Small intestine (tissue), 7 donors: ENCODE results near the gene KLRF2. TPM values are rescaled to one million over a fixed set of nuclear protein-coding genes. Genes with fewer than 3 reads are reported as not detected.

ENCODE experiments used
- DNase-seq, 2 donors: peaks; one replicate each; pipeline versions ENCODE4 v3.0.0 to v3.0.0-alpha.2; 2013
- FAIRE-seq: peaks from 2 replicates; lab custom pipeline; 2012; peaks lifted over from hg19 to GRCh38; lab: Jason Lieb, UNC
- H3K27ac ChIP-seq, 3 donors: one replicate each; pipeline ENCODE4 v1.5.1; 2013; ENCODE audit warnings: low read length in 2 of 3, mild to moderate bottlenecking in 2 of 3, control low read depth in 1 of 3, inconsistent platforms in 1 of 3, low read depth in 1 of 3, moderate library complexity in 1 of 3
- H3K27me3 ChIP-seq, 3 donors: one replicate each; pipeline ENCODE4 v1.6.1; 2013; ENCODE audit warnings: low read length in 3 of 3, inconsistent platforms in 1 of 3; ENCODE audit not compliant: control insufficient read depth in 3 of 3, insufficient read depth in 3 of 3
- H3K36me3 ChIP-seq, 3 donors: one replicate each; pipeline ENCODE4 v1.6.1; 2013; ENCODE audit warnings: low read length in 3 of 3, inconsistent platforms in 1 of 3, low read depth in 1 of 3, mild to moderate bottlenecking in 1 of 3, moderate library complexity in 1 of 3; ENCODE audit not compliant: control insufficient read depth in 3 of 3, insufficient read depth in 2 of 3
- H3K4me1 ChIP-seq, 3 donors: one replicate each; pipeline ENCODE4 v1.6.1; 2013; ENCODE audit warnings: low read length in 2 of 3, inconsistent platforms in 1 of 3, low read depth in 1 of 3, mild to moderate bottlenecking in 1 of 3, moderate library complexity in 1 of 3; ENCODE audit not compliant: control insufficient read depth in 3 of 3, insufficient read depth in 2 of 3
- H3K4me3 ChIP-seq, 3 donors: one replicate each; pipeline ENCODE4 v1.5.1; 2013; ENCODE audit warnings: low read length in 3 of 3, control low read depth in 1 of 3, inconsistent platforms in 1 of 3, low read depth in 1 of 3, mild to moderate bottlenecking in 1 of 3, moderate library complexity in 1 of 3
- H3K9me3 ChIP-seq, 2 donors: one replicate each; pipeline ENCODE4 v1.6.1; 2013; ENCODE audit warnings: low read depth in 1 of 2, low read length in 1 of 2; ENCODE audit not compliant: control insufficient read depth in 2 of 2, insufficient read depth in 1 of 2
- WGBS, 3 donors: extraction: QIAGEN DNeasy Blood & Tissue Kit; methylation state at CpG; one replicate each; pipeline ENCODE4 v1.1.7; 2013; 5-methylcytosine and 5-hydroxymethylcytosine counted together
- polyA plus RNA-seq, 4 donors: library from polyadenylated mRNA; stranded (reverse) in 3 of 4; unstranded in 1 of 4; fragments of 200-250 nt in 3 of 4; fragments of 120-200 nt in 1 of 4; gene quantifications; one replicate each; pipeline versions ENCODE4 v1.2.1 to v1.2.3, GENCODE V29; 2013
- donor health status: healthy with polysubstance abuse.
- donor health status: control.
- donor health status: control.
- donor health status: Bipolar disorder and iron deficiency.
- donor health status: healthy.

Gene KLRF2
- polyA plus RNA-seq, 4 donors = 0.75 TPM; not detected in 3

DNA sequence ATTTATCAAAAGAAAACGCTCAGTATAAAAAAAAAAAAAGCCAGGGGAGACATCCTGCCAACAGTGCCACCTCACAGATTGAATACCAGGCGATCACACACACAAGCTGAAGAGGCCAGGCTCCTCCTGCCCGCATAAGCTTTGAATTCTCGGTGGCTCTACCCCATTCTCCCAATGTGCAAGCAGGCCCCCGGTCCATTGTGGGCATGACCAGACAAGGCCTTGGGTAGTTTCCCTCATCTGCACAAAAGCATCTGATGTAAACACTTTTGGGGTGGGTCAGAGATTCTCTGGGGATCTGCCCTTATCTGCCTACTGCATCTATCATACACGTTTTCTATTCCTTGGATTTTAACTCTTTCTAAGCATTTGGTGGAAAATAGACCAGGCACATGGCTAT is 16.2 kb downstream of the KLRF2 start:
- Histone ChIP-seq H3K27me3 (no peaks in the 10 kb centered on the region), H3K36me3 (no peaks in the 10 kb centered on the region), H3K27ac (no peak overlapping the region), H3K4me1 (no peaks in the 10 kb centered on the region), H3K9me3 (peaks cover 0 to 4% of the 10 kb centered on the region in 2 donors), H3K4me3 (no peak overlapping the region)
- DNase-seq = no peak
- no peak for FAIRE-seq
- 66 to 77% (median 75%) methylated on average over 6 of the region's 6 CpGs for WGBS, 3 donors

DNA sequence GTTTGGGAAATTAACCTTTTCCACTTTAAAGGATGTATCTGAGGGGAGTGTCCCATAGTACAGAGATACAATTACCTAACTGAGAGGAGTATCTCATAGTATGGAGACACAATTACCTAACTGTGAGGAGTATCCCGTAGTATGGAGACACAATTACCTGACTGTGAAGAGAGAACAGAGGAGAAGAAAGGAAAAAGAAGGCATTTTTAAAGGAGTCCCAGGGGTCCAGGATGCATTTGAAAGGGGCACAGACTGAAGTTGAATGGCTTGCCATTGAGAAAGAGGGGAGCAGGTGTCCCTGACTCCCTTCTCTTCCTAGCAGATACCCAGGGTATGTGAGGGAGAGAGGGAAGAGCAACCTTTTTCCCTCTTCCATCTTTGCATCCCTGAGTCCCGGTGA is 17.9 kb downstream of the KLRF2 start:
- 91 to 96% (median 91%) methylated on average over 2 of the region's 2 CpGs for WGBS, 3 donors
- FAIRE-seq (no peak), DNase-seq (no peak)
- H3K36me3 ChIP-seq = no peaks in the 10 kb centered on the region
- no peaks in the 10 kb centered on the region for H3K27me3 ChIP-seq
- H3K4me3 ChIP-seq = no peak overlapping the region
- no peaks in the 10 kb centered on the region for H3K4me1 ChIP-seq
- H3K9me3 ChIP-seq = peaks cover 0 to 7% of the 10 kb centered on the region in 2 donors
- H3K27ac ChIP-seq = no peak overlapping the region

DNA sequence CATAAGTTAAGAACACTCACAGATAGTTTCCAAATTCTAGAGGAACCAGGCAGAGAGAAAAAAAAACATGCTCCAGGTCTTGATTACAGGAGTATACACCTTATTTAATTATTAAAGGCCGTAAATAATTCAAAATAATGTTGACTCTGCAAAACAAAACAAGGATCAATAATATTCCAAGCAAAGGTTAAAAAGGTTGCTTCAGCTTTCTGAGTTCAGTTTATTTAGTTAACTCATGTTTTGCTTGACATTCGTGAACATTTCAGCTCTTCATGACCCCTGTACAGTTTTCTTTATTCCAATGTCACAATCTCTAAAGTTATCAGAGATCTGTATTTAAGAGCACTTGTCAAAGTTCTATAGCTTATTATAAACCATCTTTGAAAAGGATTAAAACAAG is 19.6 kb downstream of the KLRF2 start:
- Histone ChIP-seq H3K9me3 (peaks cover 0 to 7% of the 10 kb centered on the region in 2 donors), H3K4me3 (no peak overlapping the region), H3K36me3 (no peaks in the 10 kb centered on the region), H3K27me3 (no peaks in the 10 kb centered on the region), H3K4me1 (no peaks in the 10 kb centered on the region), H3K27ac (no peak overlapping the region)
- FAIRE-seq = no peak
- DNase-seq = no peak
- 58 to 79% (median 62%) methylated on average over 2 of the region's 2 CpGs for WGBS, 3 donors

- no peak for DNase-seq
- FAIRE-seq = no peak
- H3K4me3 ChIP-seq = no peak overlapping the region
- H3K27me3 ChIP-seq = no peaks in the 10 kb centered on the region
- 88 to 90% (median 90%) methylated on average over 7 of the region's 7 CpGs for WGBS, 3 donors
- no peaks in the 10 kb centered on the region for H3K4me1 ChIP-seq
- no peak overlapping the region for H3K27ac ChIP-seq
- H3K36me3 ChIP-seq = no peaks in the 10 kb centered on the region
- H3K9me3 ChIP-seq = peaks cover 0 to 7% of the 10 kb centered on the region in 2 donors
These were observed 21.4 kb downstream of the KLRF2 start for GRCh38 chr12:9902539-9903228.

- Histone ChIP-seq H3K4me1 (no peaks in the 10 kb centered on the region), H3K27ac (no peak overlapping the region), H3K4me3 (no peak overlapping the region), H3K27me3 (no peaks in the 10 kb centered on the region), H3K36me3 (no peaks in the 10 kb centered on the region), H3K9me3 (peaks cover 0 to 33% of the 10 kb centered on the region in 2 donors)
- 65 to 80% (median 69%) methylated on average over 2 of the region's 2 CpGs for WGBS, 3 donors
- no peak for FAIRE-seq
- DNase-seq = peak in 1 of 2 donors; percentile 65
These were observed 25.6 kb downstream of the KLRF2 start for GRCh38 chr12:9906873-9907272.

DNA sequence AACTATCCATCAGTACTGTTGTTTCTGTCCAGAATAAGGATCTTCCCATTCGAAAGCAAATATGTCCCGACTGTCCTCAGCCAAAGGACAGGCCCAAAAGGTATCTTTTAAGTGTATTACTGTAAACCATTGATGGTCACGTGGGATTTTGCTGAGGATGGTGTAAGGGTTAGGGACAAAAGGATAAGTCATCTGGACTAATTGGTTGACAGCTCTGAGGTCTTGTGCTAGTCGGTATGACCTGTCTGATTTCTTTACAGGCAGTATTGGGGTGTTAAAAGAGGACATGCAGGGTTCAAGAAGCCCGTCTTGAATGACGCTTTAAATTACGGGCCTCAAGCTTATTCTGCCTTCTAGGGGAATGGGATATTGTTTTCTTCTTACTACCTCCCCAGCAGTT is 26.5 kb downstream of the KLRF2 start:
- DNase-seq (no peak), FAIRE-seq (no peak)
- H3K27me3 ChIP-seq = no peaks in the 10 kb centered on the region
- H3K27ac ChIP-seq = no peak overlapping the region
- no peak overlapping the region for H3K4me3 ChIP-seq
- no peaks in the 10 kb centered on the region for H3K36me3 ChIP-seq
- H3K9me3 ChIP-seq = peaks cover 0 to 31% of the 10 kb centered on the region in 2 donors
- H3K4me1 ChIP-seq = no peaks in the 10 kb centered on the region
- WGBS, 3 donors = 86 to 93% (median 92%) methylated on average over 7 of the region's 7 CpGs

- H3K27ac ChIP-seq = no peak overlapping the region
- 85 to 93% (median 91%) methylated on average over 4 of the region's 4 CpGs for WGBS, 3 donors
- H3K4me1 ChIP-seq = no peaks in the 10 kb centered on the region
- peaks cover 0 to 30% of the 10 kb centered on the region in 2 donors for H3K9me3 ChIP-seq
- DNase-seq = no peak
- FAIRE-seq = no peak
- H3K4me3 ChIP-seq = no peak overlapping the region
- H3K36me3 ChIP-seq = no peaks in the 10 kb centered on the region
- no peaks in the 10 kb centered on the region for H3K27me3 ChIP-seq
These were observed 27.1 kb downstream of the KLRF2 start for GRCh38 chr12:9908350-9908749.

DNA sequence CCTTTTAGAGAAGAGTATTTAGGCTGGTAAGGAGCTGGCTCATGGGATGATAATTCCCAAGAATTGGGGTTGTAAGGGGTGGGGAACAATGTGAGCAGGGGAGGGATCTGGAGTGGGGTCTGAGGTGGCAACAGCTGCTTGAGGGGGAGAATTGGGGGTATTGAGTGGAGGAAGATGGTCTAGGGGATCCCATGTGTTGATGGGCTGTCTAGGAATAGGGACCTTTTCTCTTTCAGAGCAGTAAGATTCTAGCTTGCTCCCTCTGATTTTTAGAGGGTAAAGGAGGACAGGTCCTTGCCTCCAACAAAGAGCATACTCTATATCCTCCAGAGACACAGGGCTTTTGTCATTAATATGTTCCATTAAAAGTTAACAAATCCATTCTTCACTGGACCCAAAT is 28.4 kb downstream of the KLRF2 start:
- Histone ChIP-seq H3K36me3 (no peaks in the 10 kb centered on the region), H3K4me3 (no peak overlapping the region), H3K4me1 (no peaks in the 10 kb centered on the region), H3K27ac (no peak overlapping the region), H3K9me3 (peaks cover 0 to 30% of the 10 kb centered on the region in 2 donors), H3K27me3 (no peaks in the 10 kb centered on the region)
- FAIRE-seq (no peak), DNase-seq (no peak)
